ENCODE measurements around the gene PIGZ. TPM values are rescaled to one million over a fixed set of nuclear protein-coding genes. Genes with fewer than 3 reads are reported as not detected.

PIGZ gene
- total and polyA plus RNA-seq, 7 donors = 2.9 to 8.0 (median 3.5) TPM

DNA sequence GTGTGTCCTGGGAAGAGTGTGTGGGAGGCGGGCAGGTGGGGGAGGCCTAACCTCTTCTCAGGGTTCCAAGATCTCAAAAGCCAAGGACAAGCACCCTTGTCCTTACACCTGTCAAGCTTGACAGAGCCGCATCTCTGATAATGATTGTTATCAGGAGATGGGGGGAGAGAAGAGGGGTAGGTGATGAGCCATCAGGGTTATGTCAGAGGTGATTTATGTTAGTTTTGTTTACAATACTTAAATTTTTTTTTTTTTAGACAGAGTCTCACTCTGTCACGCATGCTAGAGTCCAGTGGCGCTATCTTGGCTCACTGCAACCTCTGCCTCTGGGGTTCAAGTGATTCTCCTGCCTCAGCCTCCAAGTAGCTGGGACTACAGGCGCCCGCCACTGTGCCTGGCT is 18.9 kb downstream of the PIGZ start:
- Histone ChIP-seq H3K4me1 (no peaks in the 10 kb centered on the region), H3K36me3 (ENCODE audit: insufficient read depth in 1 of 2, low read depth in 1 of 2) (peaks cover 0 to 3% of the 10 kb centered on the region in 2 donors), H3K4me3 (no peak overlapping the region), H3K27me3 (ENCODE audit: insufficient read depth in 3 of 3, low read length in 2 of 3) (no peaks in the 10 kb centered on the region), H3K9me3 (no peaks in the 10 kb centered on the region), H3K27ac (no peak overlapping the region)
- DNase-seq (no peak), ATAC-seq (no peak)
- TF ChIP-seq, protein P1, sequence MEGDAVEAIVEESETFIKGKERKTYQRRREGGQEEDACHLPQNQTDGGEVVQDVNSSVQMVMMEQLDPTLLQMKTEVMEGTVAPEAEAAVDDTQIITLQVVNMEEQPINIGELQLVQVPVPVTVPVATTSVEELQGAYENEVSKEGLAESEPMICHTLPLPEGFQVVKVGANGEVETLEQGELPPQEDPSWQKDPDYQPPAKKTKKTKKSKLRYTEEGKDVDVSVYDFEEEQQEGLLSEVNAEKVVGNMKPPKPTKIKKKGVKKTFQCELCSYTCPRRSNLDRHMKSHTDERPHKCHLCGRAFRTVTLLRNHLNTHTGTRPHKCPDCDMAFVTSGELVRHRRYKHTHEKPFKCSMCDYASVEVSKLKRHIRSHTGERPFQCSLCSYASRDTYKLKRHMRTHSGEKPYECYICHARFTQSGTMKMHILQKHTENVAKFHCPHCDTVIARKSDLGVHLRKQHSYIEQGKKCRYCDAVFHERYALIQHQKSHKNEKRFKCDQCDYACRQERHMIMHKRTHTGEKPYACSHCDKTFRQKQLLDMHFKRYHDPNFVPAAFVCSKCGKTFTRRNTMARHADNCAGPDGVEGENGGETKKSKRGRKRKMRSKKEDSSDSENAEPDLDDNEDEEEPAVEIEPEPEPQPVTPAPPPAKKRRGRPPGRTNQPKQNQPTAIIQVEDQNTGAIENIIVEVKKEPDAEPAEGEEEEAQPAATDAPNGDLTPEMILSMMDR (IDR thresholded peaks at IDR 0.05) = no peak
- WGBS, 3 donors = 94 to 98% (median 95%) methylated on average over 6 of the region's 6 CpGs
- intact Hi-C loops (cut with DNase I) = no loop called here

DNA sequence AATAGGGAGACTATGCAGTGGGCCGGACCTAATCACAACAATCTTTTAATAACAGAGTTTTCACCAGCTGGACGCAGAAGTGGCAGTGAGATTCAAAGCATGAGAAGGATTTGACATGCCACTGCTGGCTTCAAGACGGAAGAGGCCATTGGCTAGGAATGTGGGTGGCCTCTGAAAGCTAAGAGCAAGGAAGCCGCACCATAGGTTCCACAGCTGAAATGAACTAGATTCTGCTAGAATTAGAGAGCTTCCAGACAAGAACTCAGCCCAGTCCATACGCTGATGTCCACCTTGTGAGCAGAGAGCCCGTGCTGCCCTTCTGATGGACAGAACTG is 19.4 kb downstream of the PIGZ start:
- H3K4me1 ChIP-seq = no peaks in the 10 kb centered on the region
- DNase-seq (no peak), ATAC-seq (no peak)
- no peak overlapping the region for H3K27ac ChIP-seq
- intact Hi-C loops (cut with DNase I) = no loop called here
- TF ChIP-seq, protein P1 (IDR thresholded peaks at IDR 0.05) = no peak
- no peaks in the 10 kb centered on the region for H3K9me3 ChIP-seq
- 60 to 65% (median 61%) methylated on average over 6 of the region's 6 CpGs for WGBS, 3 donors
- no peak overlapping the region for H3K4me3 ChIP-seq
- H3K36me3 ChIP-seq (ENCODE audit: insufficient read depth in 1 of 2, low read depth in 1 of 2) = peaks cover 0 to 3% of the 10 kb centered on the region in 2 donors
- H3K27me3 ChIP-seq (ENCODE audit: insufficient read depth in 3 of 3, low read length in 2 of 3) = no peaks in the 10 kb centered on the region

DNA sequence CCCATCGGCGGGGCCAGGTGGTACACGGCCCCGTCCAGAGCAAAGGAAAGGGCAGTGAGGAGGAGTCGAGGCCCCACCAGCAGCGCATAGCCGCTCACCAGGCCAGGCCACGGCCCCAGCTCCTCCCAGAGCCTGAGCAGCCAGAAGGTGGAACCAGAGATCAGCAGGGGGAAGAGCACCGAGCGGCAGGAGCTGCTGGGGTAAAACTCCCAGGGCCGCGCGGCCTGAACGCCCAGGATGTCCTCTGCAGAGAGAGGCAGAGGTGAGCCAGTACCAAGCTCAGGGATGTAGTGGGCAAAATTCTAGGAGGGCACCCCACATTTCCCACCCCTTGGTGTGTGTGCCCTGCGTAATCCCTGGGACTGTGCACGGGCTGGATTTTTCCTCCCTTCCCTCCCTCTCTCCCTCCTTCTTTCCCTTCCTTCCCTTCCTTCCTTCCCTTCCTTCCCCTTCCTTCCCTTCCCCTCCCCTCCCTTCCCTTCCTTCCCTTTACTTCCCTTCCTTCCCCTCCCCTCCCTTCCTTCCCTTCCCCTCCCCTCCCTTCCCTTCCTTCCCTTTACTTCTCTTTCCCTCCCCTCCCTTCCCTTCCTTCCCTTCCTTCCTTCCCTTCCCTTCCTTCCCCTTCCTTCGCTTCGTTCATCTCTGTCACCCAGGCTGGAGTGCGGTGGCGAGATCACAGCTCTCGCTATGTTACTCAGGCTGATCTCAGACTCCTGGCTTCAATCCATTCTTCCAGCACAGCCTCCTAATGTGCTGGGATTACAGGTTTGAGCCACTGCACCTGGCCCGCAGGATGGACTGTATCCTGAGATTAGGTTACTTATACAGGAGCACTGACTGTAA is 20.0 kb downstream of the PIGZ start:
- intact Hi-C loops (cut with DNase I) = no loop called here
- Histone ChIP-seq H3K4me3 (no peak overlapping the region), H3K9me3 (no peaks in the 10 kb centered on the region), H3K4me1 (peaks cover 3% of the 10 kb centered on the region), H3K27ac (no peak overlapping the region), H3K27me3 (ENCODE audit: insufficient read depth in 3 of 3, low read length in 2 of 3) (no peaks in the 10 kb centered on the region), H3K36me3 (ENCODE audit: insufficient read depth in 1 of 2, low read depth in 1 of 2) (peaks cover 0 to 3% of the 10 kb centered on the region in 2 donors)
- ATAC-seq (peak in 1 of 4 donors; percentile 33), DNase-seq (no peak)
- TF ChIP-seq, protein P1 (IDR thresholded peaks at IDR 0.05) = no peak
- WGBS, 3 donors = 44 to 47% (median 45%) methylated on average over 21 to 22 of the region's 22 CpGs

DNA sequence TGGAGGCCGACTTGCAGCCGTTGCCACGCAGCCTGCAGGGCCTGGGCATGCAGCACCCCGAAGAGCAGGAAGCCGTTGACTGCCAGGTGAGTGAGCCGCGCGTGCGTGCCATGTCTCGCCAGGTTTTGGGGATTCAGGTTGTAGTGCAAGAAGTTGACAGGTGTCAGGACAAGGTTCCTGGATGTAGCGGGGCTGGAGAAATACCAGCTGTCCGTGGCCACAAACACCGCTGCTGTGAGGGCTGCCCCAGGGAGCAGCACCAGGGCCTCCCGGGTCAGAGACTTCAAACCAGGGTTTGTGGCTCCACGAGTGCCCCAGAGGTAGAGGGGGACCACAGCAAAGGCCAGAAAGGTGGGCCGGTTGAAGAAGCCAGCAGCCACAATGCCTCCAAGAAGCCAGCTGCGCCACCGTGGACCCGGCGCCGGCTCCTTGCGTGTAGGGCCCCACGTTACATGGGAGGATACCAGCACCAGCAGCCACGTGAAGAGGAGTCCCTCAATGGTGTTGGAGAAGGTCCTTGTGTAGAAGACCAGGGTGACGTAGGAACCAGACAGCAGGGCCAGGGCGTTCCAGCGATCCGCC is 20.7 kb downstream of the PIGZ start:
- TF ChIP-seq, protein P1 (IDR thresholded peaks at IDR 0.05) = no peak
- H3K4me1 ChIP-seq = peaks cover 7% of the 10 kb centered on the region
- no peak for ATAC-seq
- peaks cover 0 to 3% of the 10 kb centered on the region in 2 donors for H3K36me3 ChIP-seq (ENCODE audit: insufficient read depth in 1 of 2, low read depth in 1 of 2)
- intact Hi-C loops (cut with DNase I) = no loop called here
- no peak overlapping the region for H3K4me3 ChIP-seq
- no peaks in the 10 kb centered on the region for H3K9me3 ChIP-seq
- WGBS, 3 donors = 81 to 89% (median 84%) methylated on average over 25 to 28 of the region's 28 CpGs
- no peak for DNase-seq
- no peak overlapping the region for H3K27ac ChIP-seq
- no peaks in the 10 kb centered on the region for H3K27me3 ChIP-seq (ENCODE audit: insufficient read depth in 3 of 3, low read length in 2 of 3)
